Measurements from ENCODE around the gene ALDH9A1.

Gene ALDH9A1

DNA sequence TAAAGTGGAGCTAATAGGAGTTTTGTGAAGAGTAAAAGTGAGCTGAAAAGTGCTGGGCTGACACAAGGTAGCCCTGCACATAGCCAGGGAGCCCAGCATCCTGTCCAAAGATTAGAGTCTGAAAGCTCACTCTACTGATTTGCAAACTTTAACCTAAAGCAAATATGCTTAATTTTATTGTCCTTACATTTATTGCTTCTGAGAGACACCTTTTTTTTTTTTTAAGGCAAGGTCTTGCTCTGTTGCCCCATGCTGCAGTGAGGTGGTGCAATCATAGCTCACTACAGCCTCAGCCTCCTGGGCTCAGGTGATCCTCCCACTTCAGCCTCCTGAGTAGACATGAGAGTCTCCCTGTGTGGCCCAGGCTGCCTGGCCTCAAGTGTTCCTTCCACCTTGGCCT, 50.8 kb downstream of the ALDH9A1 start:
- Histone ChIP-seq H3K9me2 (ENCODE audit: low read depth, low read length) (no peaks in the 10 kb centered on the region), H4K20me1 (ENCODE audit: insufficient read depth, low read length) (no peaks in the 10 kb centered on the region), H3K79me2 (ENCODE audit: insufficient read depth, low read length) (no peaks in the 10 kb centered on the region), H3K4me2 (ENCODE audit: low read length) (no peak overlapping the region), H3K36me3 (ENCODE audit: insufficient read depth, low read length) (no peaks in the 10 kb centered on the region), H3K27ac (ENCODE audit: low read depth, low read length, poor library complexity, severe bottlenecking) (no peak overlapping the region), H3K9me3 (ENCODE audit: low read length) (no peaks in the 10 kb centered on the region), H2AFZ (ENCODE audit: low read length) (no peak overlapping the region), H3K27me3 (ENCODE audit: insufficient read depth, low read length) (no peaks in the 10 kb centered on the region), H3K4me3 (ENCODE audit: low read depth, low read length, poor library complexity, severe bottlenecking) (no peak overlapping the region), H3F3A (ENCODE audit: insufficient read depth, low read length) (no peaks in the 10 kb centered on the region), H3K4me1 (ENCODE audit: insufficient read depth, low read length, severe bottlenecking) (no peaks in the 10 kb centered on the region), H3K9ac (ENCODE audit: low read length) (no peak overlapping the region)
- TF ChIP-seq, protein P1, sequence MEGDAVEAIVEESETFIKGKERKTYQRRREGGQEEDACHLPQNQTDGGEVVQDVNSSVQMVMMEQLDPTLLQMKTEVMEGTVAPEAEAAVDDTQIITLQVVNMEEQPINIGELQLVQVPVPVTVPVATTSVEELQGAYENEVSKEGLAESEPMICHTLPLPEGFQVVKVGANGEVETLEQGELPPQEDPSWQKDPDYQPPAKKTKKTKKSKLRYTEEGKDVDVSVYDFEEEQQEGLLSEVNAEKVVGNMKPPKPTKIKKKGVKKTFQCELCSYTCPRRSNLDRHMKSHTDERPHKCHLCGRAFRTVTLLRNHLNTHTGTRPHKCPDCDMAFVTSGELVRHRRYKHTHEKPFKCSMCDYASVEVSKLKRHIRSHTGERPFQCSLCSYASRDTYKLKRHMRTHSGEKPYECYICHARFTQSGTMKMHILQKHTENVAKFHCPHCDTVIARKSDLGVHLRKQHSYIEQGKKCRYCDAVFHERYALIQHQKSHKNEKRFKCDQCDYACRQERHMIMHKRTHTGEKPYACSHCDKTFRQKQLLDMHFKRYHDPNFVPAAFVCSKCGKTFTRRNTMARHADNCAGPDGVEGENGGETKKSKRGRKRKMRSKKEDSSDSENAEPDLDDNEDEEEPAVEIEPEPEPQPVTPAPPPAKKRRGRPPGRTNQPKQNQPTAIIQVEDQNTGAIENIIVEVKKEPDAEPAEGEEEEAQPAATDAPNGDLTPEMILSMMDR (IDR thresholded peaks at IDR 0.05; ENCODE audit: low read length), result no peak
- TF ChIP-seq EZH2 (IDR thresholded peaks at IDR 0.05; ENCODE audit: borderline replicate concordance, low read length), result no peak

DNA sequence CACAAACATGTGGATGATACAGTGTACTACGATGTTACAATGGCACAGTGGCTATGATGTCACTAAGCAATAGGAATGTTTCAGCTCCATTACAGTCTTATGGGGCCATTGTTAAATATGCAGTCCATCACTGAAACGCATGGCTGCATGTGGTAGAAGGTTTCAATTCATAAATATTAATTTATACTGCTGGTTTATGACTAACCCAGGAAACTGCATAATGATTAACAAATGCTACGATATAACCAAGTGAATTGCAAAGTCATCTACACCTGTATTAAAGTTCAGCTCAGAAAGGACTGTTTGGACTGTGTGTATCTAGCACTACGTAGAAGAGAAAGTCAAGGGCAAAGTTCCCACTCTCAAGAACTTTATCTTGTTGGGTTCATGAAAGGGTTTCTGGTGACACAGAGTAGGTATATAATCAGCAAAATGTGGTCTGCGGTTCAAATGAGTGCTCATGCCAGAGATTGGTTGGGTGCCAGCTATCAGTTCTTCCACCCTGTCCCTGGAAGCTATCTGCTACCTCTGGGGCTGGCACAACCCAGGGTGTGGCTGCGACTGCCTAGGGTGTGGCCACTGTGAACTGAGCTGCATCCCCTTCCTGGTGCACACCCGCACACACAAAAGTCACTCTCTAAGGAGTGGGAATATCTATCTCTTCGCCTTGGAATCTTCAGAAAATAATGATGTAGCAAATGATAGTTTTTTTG, 52.6 kb downstream of the ALDH9A1 start:
- H3K4me3 ChIP-seq (ENCODE audit: low read depth, low read length, poor library complexity, severe bottlenecking), result no peak overlapping the region
- TF ChIP-seq EZH2 (IDR thresholded peaks at IDR 0.05; ENCODE audit: borderline replicate concordance, low read length), result no peak
- TF ChIP-seq, protein P1 (IDR thresholded peaks at IDR 0.05; ENCODE audit: low read length), result no peak
- no peaks in the 10 kb centered on the region for H3K4me1 ChIP-seq (ENCODE audit: insufficient read depth, low read length, severe bottlenecking)
- H3K36me3 ChIP-seq (ENCODE audit: insufficient read depth, low read length), result no peaks in the 10 kb centered on the region
- no peak overlapping the region for H3K4me2 ChIP-seq (ENCODE audit: low read length)
- no peaks in the 10 kb centered on the region for H3K9me2 ChIP-seq (ENCODE audit: low read depth, low read length)
- H3K27ac ChIP-seq (ENCODE audit: low read depth, low read length, poor library complexity, severe bottlenecking), result no peak overlapping the region
- no peaks in the 10 kb centered on the region for H3K9me3 ChIP-seq (ENCODE audit: low read length)
- H3K27me3 ChIP-seq (ENCODE audit: insufficient read depth, low read length), result no peaks in the 10 kb centered on the region; the same call in 1 of the 2 replicates
- H3F3A ChIP-seq (ENCODE audit: insufficient read depth, low read length), result no peaks in the 10 kb centered on the region
- H4K20me1 ChIP-seq (ENCODE audit: insufficient read depth, low read length), result no peaks in the 10 kb centered on the region
- H2AFZ ChIP-seq (ENCODE audit: low read length), result no peak overlapping the region
- H3K79me2 ChIP-seq (ENCODE audit: insufficient read depth, low read length), result no peaks in the 10 kb centered on the region
- no peak overlapping the region for H3K9ac ChIP-seq (ENCODE audit: low read length)

DNA sequence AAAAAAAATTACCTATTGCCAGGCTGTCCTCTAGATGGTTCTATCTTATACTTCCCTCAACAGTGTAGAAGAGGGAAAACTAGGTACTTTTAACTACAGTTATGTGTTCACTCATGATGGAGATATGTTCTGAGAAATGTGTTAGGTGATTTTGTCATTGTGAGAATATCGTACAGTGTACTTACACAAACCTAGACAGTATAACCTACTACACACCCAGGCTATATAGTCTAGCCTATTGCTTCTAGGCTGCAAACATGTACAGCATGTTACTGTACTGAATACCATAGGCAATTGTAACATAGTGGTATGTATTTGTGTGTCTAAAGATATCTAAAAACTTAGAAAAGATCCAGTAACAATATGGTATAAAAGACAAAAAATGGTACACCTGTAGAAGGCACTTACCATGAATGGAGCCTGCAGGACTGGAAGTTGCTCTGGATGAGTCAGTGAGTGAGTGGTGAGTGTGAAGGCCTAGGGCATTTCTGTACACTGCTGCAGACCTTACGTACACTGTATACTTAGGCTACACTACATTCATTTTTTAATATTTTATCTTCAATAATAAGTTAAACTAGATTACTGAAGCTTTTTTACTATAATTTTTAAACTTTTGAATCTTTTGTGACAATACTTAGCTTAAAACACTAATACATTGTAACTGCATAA, 54.2 kb downstream of the ALDH9A1 start:
- no peaks in the 10 kb centered on the region for H3K9me3 ChIP-seq (ENCODE audit: low read length)
- H3K4me2 ChIP-seq (ENCODE audit: low read length), result no peak overlapping the region
- H3K79me2 ChIP-seq (ENCODE audit: insufficient read depth, low read length), result no peaks in the 10 kb centered on the region
- no peak overlapping the region for H3K27ac ChIP-seq (ENCODE audit: low read depth, low read length, poor library complexity, severe bottlenecking)
- H3K27me3 ChIP-seq (ENCODE audit: insufficient read depth, low read length), result no peaks in the 10 kb centered on the region; the same call in 1 of the 2 replicates
- no peaks in the 10 kb centered on the region for H4K20me1 ChIP-seq (ENCODE audit: insufficient read depth, low read length)
- no peaks in the 10 kb centered on the region for H3K4me1 ChIP-seq (ENCODE audit: insufficient read depth, low read length, severe bottlenecking)
- H3K9me2 ChIP-seq (ENCODE audit: low read depth, low read length), result no peaks in the 10 kb centered on the region
- H3K36me3 ChIP-seq (ENCODE audit: insufficient read depth, low read length), result no peaks in the 10 kb centered on the region
- TF ChIP-seq EZH2 (IDR thresholded peaks at IDR 0.05; ENCODE audit: borderline replicate concordance, low read length), result no peak
- TF ChIP-seq, protein P1 (IDR thresholded peaks at IDR 0.05; ENCODE audit: low read length), result no peak
- no peak overlapping the region for H3K9ac ChIP-seq (ENCODE audit: low read length)
- no peaks in the 10 kb centered on the region for H3F3A ChIP-seq (ENCODE audit: insufficient read depth, low read length)
- no peak overlapping the region for H3K4me3 ChIP-seq (ENCODE audit: low read depth, low read length, poor library complexity, severe bottlenecking)
- no peak overlapping the region for H2AFZ ChIP-seq (ENCODE audit: low read length)

Measured in OCI-LY1 (cell line).